ENCODE data around the gene MED12L.

DNA sequence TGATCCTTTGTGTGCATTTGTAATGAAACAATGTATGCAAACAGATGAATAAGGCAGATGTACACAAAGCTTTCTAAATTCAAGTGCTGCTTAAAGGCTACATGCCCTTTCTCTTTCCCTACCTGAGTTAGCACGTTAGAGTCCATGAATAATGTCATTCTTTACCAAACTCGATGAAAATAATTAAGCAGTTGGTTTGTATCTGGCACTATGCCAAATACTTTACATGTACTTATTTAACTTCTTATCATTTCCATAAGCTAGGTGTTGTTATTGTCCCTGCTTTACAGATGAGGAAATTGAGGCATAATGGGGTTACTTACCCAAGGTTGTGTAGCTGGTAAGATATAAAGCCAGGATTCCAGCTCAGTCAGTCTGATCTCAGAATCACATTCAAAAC lies 115.1 kb downstream of the MED12L start:
- TF ChIP-seq EZH2 (IDR thresholded peaks at IDR 0.05; ENCODE audit: low read length, missing control alignments), result no peak
- TF ChIP-seq, protein P1, sequence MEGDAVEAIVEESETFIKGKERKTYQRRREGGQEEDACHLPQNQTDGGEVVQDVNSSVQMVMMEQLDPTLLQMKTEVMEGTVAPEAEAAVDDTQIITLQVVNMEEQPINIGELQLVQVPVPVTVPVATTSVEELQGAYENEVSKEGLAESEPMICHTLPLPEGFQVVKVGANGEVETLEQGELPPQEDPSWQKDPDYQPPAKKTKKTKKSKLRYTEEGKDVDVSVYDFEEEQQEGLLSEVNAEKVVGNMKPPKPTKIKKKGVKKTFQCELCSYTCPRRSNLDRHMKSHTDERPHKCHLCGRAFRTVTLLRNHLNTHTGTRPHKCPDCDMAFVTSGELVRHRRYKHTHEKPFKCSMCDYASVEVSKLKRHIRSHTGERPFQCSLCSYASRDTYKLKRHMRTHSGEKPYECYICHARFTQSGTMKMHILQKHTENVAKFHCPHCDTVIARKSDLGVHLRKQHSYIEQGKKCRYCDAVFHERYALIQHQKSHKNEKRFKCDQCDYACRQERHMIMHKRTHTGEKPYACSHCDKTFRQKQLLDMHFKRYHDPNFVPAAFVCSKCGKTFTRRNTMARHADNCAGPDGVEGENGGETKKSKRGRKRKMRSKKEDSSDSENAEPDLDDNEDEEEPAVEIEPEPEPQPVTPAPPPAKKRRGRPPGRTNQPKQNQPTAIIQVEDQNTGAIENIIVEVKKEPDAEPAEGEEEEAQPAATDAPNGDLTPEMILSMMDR (conservative IDR thresholded peaks at IDR 0.05 in 1 of 2, IDR thresholded peaks at IDR 0.05 in 1 of 2; ENCODE audit: low read depth in 1 of 2, low read length in 2 of 2), result no peak

Measured in fibroblast of lung (primary cell).